Endothelial cell of hepatic sinusoid (primary cell): ENCODE data around the gene WHRN.

Experiments used
- in situ Hi-C: cut with HindIII; loops from 2 replicates; pipeline ENCODE4 v1.10.0; 2017; ENCODE audit warnings: low sequenced_read_pairs

Gene WHRN

GRCh38 chr9:114406441-114406840 is 98.8 kb downstream of the WHRN start:
- in situ Hi-C loops: no loop called here

GRCh38 chr9:114405294-114406034 is 99.8 kb downstream of the WHRN start:
- in situ Hi-C loops: no loop called here

- in situ Hi-C loops: no loop called here
Observed at GRCh38 chr9:114404531-114404930, 100.7 kb downstream of the WHRN start.

- in situ Hi-C loops: no loop called here
Observed at GRCh38 chr9:114403153-114403756, 102.0 kb downstream of the WHRN start.

GRCh38 chr9:114401344-114401743 is 103.9 kb downstream of the WHRN start:
- in situ Hi-C loops: no loop called here

- in situ Hi-C loops: no loop called here
Observed at GRCh38 chr9:114400772-114401171, 104.5 kb downstream of the WHRN start.

- in situ Hi-C loops: no loop called here
Observed at GRCh38 chr9:114400219-114400618, 105.1 kb downstream of the WHRN start.

GRCh38 chr9:114399381-114399780 is 105.9 kb downstream of the WHRN start:
- in situ Hi-C loops: no loop called here

GRCh38 chr9:114397848-114398605 is 107.2 kb downstream of the WHRN start:
- in situ Hi-C loops: no loop called here

- in situ Hi-C loops: no loop called here
Observed at GRCh38 chr9:114397219-114397847, 107.9 kb downstream of the WHRN start.

- in situ Hi-C loops: no loop called here
Observed at GRCh38 chr9:114396558-114397218, 108.6 kb downstream of the WHRN start.

- in situ Hi-C loops: no loop called here
Observed at GRCh38 chr9:114395768-114396167, 109.5 kb downstream of the WHRN start.

- in situ Hi-C loops: no loop called here
Observed at GRCh38 chr9:114395334-114395617, 110.0 kb downstream of the WHRN start.

GRCh38 chr9:114394523-114395333 is 110.5 kb downstream of the WHRN start:
- in situ Hi-C loops: no loop called here

- in situ Hi-C loops: no loop called here
Observed at GRCh38 chr9:114392749-114393112, 112.5 kb downstream of the WHRN start.

- in situ Hi-C loops: no loop called here
Observed at GRCh38 chr9:114390952-114391351, 114.3 kb downstream of the WHRN start.

GRCh38 chr9:114389612-114390368 is 115.5 kb downstream of the WHRN start:
- in situ Hi-C loops: no loop called here

GRCh38 chr9:114388764-114389375 is 116.4 kb downstream of the WHRN start:
- in situ Hi-C loops: no loop called here

- in situ Hi-C loops: no loop called here
Observed at GRCh38 chr9:114388357-114388682, 117.0 kb downstream of the WHRN start.
